ENCODE data around the gene MVB12B. TPM values are rescaled to one million over a fixed set of nuclear protein-coding genes. Genes with fewer than 3 reads are reported as not detected.
A peak's percentile ranks its signal among the peaks of the same experiment; 100 is the strongest.

Gene MVB12B
- total and polyA plus RNA-seq, 2 donors (not counting 1 experiment from before 2014, with no cell fraction given) = 2.5 to 2.6 TPM

DNA sequence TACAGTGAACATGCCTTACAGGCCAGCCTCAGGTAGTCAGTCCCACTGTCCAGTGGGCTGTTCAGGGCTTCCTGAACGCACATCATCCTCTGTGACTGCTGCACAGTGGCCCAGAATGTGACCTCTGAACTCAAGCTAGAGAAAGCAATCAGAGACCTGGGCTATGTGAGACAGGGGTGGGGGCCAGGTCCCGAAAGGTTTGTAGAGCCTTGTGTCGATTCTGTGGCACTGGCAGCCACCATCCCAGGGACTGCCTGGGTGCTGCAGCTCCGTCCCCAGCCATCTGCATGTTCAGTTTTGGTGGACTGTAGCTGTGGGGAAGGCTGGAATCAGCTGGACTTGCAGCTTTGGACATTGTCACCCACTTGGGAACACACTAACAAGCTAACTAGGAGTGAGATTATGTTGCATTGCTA lies 47.7 kb downstream of the MVB12B start:
- H3K4me1 ChIP-seq (ENCODE audit: control insufficient read depth, extremely low read depth, insufficient read depth, low read length) = no peaks in the 10 kb centered on the region
- H3K9me3 ChIP-seq (ENCODE audit: control insufficient read depth, insufficient read depth, low read depth, low read length) = no peaks in the 10 kb centered on the region
- H4K20me1 ChIP-seq (ENCODE audit: control insufficient read depth, extremely low read depth, insufficient read depth, low read length) = no peaks in the 10 kb centered on the region
- no peaks in the 10 kb centered on the region for H3K27me3 ChIP-seq (ENCODE audit: control insufficient read depth, insufficient read depth, low read length)
- no peaks in the 10 kb centered on the region for H3K79me2 ChIP-seq (ENCODE audit: control insufficient read depth, insufficient read depth, low read length)
- H3K4me3 ChIP-seq (replicated peaks in 1 of 4; ENCODE audit: control extremely low read depth in 1 of 4, insufficient read depth in 1 of 4, low read depth in 3 of 4, low read length in 4 of 4) = no peak overlapping the region
- H2AFZ ChIP-seq (ENCODE audit: low read length) = no peak overlapping the region
- TF ChIP-seq EZH2 (IDR thresholded peaks at IDR 0.05; ENCODE audit: low read length, missing control alignments) = no peak
- TF ChIP-seq, protein P1, sequence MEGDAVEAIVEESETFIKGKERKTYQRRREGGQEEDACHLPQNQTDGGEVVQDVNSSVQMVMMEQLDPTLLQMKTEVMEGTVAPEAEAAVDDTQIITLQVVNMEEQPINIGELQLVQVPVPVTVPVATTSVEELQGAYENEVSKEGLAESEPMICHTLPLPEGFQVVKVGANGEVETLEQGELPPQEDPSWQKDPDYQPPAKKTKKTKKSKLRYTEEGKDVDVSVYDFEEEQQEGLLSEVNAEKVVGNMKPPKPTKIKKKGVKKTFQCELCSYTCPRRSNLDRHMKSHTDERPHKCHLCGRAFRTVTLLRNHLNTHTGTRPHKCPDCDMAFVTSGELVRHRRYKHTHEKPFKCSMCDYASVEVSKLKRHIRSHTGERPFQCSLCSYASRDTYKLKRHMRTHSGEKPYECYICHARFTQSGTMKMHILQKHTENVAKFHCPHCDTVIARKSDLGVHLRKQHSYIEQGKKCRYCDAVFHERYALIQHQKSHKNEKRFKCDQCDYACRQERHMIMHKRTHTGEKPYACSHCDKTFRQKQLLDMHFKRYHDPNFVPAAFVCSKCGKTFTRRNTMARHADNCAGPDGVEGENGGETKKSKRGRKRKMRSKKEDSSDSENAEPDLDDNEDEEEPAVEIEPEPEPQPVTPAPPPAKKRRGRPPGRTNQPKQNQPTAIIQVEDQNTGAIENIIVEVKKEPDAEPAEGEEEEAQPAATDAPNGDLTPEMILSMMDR (conservative IDR thresholded peaks at IDR 0.05 in 1 of 2, IDR thresholded peaks at IDR 0.05 in 1 of 2; ENCODE audit: low read depth in 1 of 2, low read length in 2 of 2) = no peak
- no peak for DNase-seq (ENCODE audit: low read depth in 2 of 2)
- no peak overlapping the region for H3K4me2 ChIP-seq (ENCODE audit: extremely low read depth, insufficient read depth, low read length)
- no peak overlapping the region for H3K9ac ChIP-seq (ENCODE audit: insufficient read depth, low read length)
- H3K36me3 ChIP-seq (ENCODE audit: control insufficient read depth, insufficient read depth, low read length) = no peaks in the 10 kb centered on the region
- H3K27ac ChIP-seq (ENCODE audit: insufficient read depth, low read length) = no peak overlapping the region

DNA sequence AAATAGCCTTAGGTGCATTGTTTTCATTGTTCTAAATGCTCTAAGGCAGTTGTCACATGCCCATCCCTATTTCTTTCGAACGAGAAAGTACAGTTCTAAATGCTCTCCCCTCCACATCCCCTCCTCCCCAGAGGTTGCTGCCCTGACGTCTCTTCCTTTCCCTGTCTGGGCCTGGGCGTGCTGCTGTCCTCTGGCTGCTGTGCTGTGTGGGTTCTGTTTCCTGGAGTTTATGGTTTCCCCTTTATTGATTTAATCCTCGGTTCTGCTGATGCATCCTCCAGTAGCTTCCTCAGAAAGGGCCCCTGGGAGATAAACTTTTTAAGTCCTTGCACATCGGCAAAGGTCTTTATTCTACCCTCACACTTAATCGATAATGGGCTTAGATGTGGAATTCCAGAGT lies 48.8 kb downstream of the MVB12B start:
- Histone ChIP-seq H3K79me2 (ENCODE audit: control insufficient read depth, insufficient read depth, low read length) (no peaks in the 10 kb centered on the region), H3K27me3 (ENCODE audit: control insufficient read depth, insufficient read depth, low read length) (no peaks in the 10 kb centered on the region), H3K9me3 (ENCODE audit: control insufficient read depth, insufficient read depth, low read depth, low read length) (no peaks in the 10 kb centered on the region), H3K36me3 (ENCODE audit: control insufficient read depth, insufficient read depth, low read length) (no peaks in the 10 kb centered on the region), H3K9ac (ENCODE audit: insufficient read depth, low read length) (no peak overlapping the region), H2AFZ (ENCODE audit: low read length) (no peak overlapping the region), H3K4me2 (ENCODE audit: extremely low read depth, insufficient read depth, low read length) (no peak overlapping the region), H3K4me3 (replicated peaks in 1 of 4; ENCODE audit: control extremely low read depth in 1 of 4, insufficient read depth in 1 of 4, low read depth in 3 of 4, low read length in 4 of 4) (no peak overlapping the region), H3K4me1 (ENCODE audit: control insufficient read depth, extremely low read depth, insufficient read depth, low read length) (no peaks in the 10 kb centered on the region), H3K27ac (ENCODE audit: insufficient read depth, low read length) (no peak overlapping the region), H4K20me1 (ENCODE audit: control insufficient read depth, extremely low read depth, insufficient read depth, low read length) (no peaks in the 10 kb centered on the region)
- TF ChIP-seq EZH2 (IDR thresholded peaks at IDR 0.05; ENCODE audit: low read length, missing control alignments) = no peak
- TF ChIP-seq, protein P1 (conservative IDR thresholded peaks at IDR 0.05 in 1 of 2, IDR thresholded peaks at IDR 0.05 in 1 of 2; ENCODE audit: low read depth in 1 of 2, low read length in 2 of 2) = no peak
- peak; percentile 9 to 46 for DNase-seq (ENCODE audit: low read depth in 2 of 2)

DNA sequence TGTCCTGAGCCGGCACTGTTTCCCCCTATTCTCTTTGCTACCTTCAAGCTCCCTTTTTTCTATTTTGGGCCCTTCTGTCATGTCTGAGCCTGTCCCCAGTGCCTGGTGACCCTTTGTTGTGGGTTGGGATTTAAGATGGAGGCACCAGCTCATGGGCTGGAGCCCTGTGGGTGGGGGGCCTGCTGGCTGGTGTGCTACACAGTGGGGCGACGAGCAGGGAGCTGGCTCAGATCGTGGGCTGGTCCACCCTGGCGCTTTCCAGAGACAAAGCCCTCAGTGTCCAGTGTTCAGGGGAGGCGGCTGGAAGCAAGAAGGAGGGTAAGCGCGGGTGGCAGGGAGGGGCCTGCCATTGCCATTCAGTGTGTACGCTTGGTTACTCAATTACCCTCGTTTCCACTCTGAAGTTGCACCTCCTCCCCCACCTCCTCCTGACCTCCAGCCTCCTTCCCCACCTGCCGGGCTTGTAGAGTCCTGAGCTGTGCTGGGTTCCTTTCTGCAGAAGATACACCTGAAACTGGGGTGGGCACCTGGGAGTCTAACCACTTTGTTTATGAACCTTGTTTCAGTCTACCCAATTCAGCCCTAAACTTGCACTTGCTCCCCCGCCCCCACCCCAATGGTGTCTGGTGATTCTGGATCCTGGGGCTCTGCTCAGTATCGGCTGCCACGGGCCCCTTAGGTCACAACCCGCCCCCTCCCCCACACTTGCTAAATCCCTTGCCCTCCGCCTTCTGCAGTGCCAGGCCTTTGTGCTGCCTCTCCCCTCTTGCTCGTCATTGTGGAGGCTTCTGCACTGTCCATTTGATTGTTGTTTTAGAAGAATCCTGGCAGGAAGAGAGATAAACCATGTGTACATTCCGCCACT lies 49.9 kb downstream of the MVB12B start:
- no peaks in the 10 kb centered on the region for H3K9me3 ChIP-seq (ENCODE audit: control insufficient read depth, insufficient read depth, low read depth, low read length)
- no peak for DNase-seq (ENCODE audit: low read depth in 2 of 2)
- H3K4me2 ChIP-seq (ENCODE audit: extremely low read depth, insufficient read depth, low read length) = no peak overlapping the region
- no peak overlapping the region for H3K27ac ChIP-seq (ENCODE audit: insufficient read depth, low read length)
- no peak for TF ChIP-seq EZH2 (IDR thresholded peaks at IDR 0.05; ENCODE audit: low read length, missing control alignments)
- TF ChIP-seq, protein P1 (conservative IDR thresholded peaks at IDR 0.05 in 1 of 2, IDR thresholded peaks at IDR 0.05 in 1 of 2; ENCODE audit: low read depth in 1 of 2, low read length in 2 of 2) = no peak
- no peaks in the 10 kb centered on the region for H3K27me3 ChIP-seq (ENCODE audit: control insufficient read depth, insufficient read depth, low read length)
- H3K36me3 ChIP-seq (ENCODE audit: control insufficient read depth, insufficient read depth, low read length) = no peaks in the 10 kb centered on the region
- H4K20me1 ChIP-seq (ENCODE audit: control insufficient read depth, extremely low read depth, insufficient read depth, low read length) = no peaks in the 10 kb centered on the region
- H3K4me3 ChIP-seq (replicated peaks in 1 of 4; ENCODE audit: control extremely low read depth in 1 of 4, insufficient read depth in 1 of 4, low read depth in 3 of 4, low read length in 4 of 4) = no peak overlapping the region
- no peaks in the 10 kb centered on the region for H3K79me2 ChIP-seq (ENCODE audit: control insufficient read depth, insufficient read depth, low read length)
- H3K4me1 ChIP-seq (ENCODE audit: control insufficient read depth, extremely low read depth, insufficient read depth, low read length) = no peaks in the 10 kb centered on the region
- H2AFZ ChIP-seq (ENCODE audit: low read length) = no peak overlapping the region
- H3K9ac ChIP-seq (ENCODE audit: insufficient read depth, low read length) = no peak overlapping the region

Measured in fibroblast of lung (primary cell).